Uterus (tissue), 4 donors: ENCODE measurements around the gene AIPL1. TPM values are rescaled to one million over a fixed set of nuclear protein-coding genes. Genes with fewer than 3 reads are reported as not detected.

Source experiments
- DNase-seq, 2 donors: peaks; one replicate each; pipeline ENCODE4 v3.0.0-alpha.2; 2019 to 2020
- H3K27ac ChIP-seq, 2 donors: fragments of 200-600 bp; sonication (generic); 1 replicate in 1 of 2; 2 replicates in 1 of 2; pipeline ENCODE4 v1.5.1; 2016 to 2018
- H3K27me3 ChIP-seq, 2 donors: fragments of 200-600 bp; sonication (generic); one replicate each; pipeline ENCODE4 v1.5.1; 2018 to 2019; ENCODE audit warnings: control low read depth in 1 of 2
- H3K36me3 ChIP-seq, 2 donors: fragments of 200-600 bp; sonication (generic); one replicate each; pipeline ENCODE4 v1.5.1; 2019; ENCODE audit warnings: control low read depth in 1 of 2
- H3K4me1 ChIP-seq, 2 donors: fragments of 200-600 bp; sonication (generic); one replicate each; pipeline ENCODE4 v1.5.1; 2018 to 2019; ENCODE audit warnings: control low read depth in 1 of 2
- H3K4me3 ChIP-seq, 2 donors: fragments of 200-600 bp; sonication (generic); 1 replicate in 1 of 2; 2 replicates in 1 of 2; pipeline ENCODE4 v1.5.1; 2018 to 2019; ENCODE audit warnings: mild to moderate bottlenecking in 1 of 2
- H3K9me3 ChIP-seq, 2 donors: fragments of 200-600 bp; sonication (generic); one replicate each; pipeline ENCODE4 v1.5.1; 2019; ENCODE audit warnings: control low read depth in 1 of 2
- POLR2A ChIP-seq, 2 donors: fragments of 450-650 bp; IDR thresholded peaks; one replicate each; pipeline ENCODE4 v1.6.1; 2016; ENCODE audit warnings: antibody characterized with exemption in 2 of 2, mild to moderate bottlenecking in 1 of 2, moderate library complexity in 1 of 2
- intact Hi-C: fragments of 100-400 bp; cut with DNase I; formaldehyde crosslinking; loops from one replicate; pipeline ENCODE4 v1.15.1; 2023; ENCODE audit warnings: low total_unique reads
- total RNA-seq, 4 donors: library from RNA; depleted of rRNA in 3 of 4; stranded (reverse); fragments of >200 nt in 3 of 4; gene quantifications; one replicate each; pipeline versions ENCODE4 v1.1.0 to v1.2.4, GENCODE V29; 2014 to 2023
- TF ChIP-seq, protein P1 (sequence below), 4 experiments: fragments of 200-600 bp in 2 of 4; fragments of 450-650 bp in 2 of 4; sonication (generic) in 2 of 4; IDR thresholded peaks; one replicate each; pipeline ENCODE4 v1.5.1; 2016 to 2019; ENCODE audit warnings: antibody characterized with exemption in 4 of 4, mild to moderate bottlenecking in 2 of 4, moderate library complexity in 1 of 4
- donor health status: DM: yes; HTN: yes; CAD: no.

AIPL1 gene
- total RNA-seq, 4 donors from 2014 or later, result not detected

DNA sequence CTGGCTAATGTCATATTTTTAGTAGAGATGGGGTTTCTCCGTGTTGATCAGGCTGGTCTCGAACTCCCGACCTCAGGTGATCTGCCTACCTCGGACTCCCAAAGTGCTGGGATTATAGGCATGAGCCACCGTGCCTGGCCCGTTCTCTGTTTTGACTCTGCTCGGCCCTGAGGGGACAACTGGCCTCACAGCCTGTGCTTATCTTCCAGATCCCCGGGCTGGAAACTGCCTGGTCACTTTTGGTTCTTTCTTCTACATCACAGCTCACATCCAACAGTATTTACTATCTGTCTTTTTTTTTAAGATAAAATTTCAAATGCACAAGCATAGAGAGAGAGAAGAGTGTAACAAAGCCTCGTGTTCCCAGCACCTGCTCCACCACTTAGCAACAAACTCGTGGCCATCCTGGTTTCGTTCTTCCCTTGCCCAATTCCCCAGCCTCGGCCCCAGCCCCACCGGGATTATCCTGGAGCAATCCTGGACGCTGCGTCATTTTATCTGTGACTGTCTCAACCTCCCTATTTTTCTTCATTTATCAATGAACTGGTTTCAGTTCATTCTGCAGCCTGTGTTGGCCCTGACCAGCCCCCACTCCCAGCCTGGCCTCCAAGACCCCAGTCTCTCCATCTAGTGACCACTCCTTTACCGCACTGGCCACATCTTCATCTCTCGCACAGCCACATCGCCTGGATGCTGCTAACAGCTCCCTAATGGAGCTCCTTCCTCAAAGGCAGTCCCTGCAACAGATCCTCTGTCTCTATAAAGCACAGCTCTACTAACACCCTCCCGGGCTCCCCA, 30.5 kb upstream of the AIPL1 start:
- H3K4me1 ChIP-seq, result no peaks in the 10 kb centered on the region
- no peak overlapping the region for H3K27ac ChIP-seq
- no peak for DNase-seq
- no peaks in the 10 kb centered on the region for H3K36me3 ChIP-seq
- TF ChIP-seq, protein P1, sequence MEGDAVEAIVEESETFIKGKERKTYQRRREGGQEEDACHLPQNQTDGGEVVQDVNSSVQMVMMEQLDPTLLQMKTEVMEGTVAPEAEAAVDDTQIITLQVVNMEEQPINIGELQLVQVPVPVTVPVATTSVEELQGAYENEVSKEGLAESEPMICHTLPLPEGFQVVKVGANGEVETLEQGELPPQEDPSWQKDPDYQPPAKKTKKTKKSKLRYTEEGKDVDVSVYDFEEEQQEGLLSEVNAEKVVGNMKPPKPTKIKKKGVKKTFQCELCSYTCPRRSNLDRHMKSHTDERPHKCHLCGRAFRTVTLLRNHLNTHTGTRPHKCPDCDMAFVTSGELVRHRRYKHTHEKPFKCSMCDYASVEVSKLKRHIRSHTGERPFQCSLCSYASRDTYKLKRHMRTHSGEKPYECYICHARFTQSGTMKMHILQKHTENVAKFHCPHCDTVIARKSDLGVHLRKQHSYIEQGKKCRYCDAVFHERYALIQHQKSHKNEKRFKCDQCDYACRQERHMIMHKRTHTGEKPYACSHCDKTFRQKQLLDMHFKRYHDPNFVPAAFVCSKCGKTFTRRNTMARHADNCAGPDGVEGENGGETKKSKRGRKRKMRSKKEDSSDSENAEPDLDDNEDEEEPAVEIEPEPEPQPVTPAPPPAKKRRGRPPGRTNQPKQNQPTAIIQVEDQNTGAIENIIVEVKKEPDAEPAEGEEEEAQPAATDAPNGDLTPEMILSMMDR (IDR thresholded peaks at IDR 0.05), result no peak
- TF ChIP-seq POLR2A (IDR thresholded peaks at IDR 0.05), result no peak
- intact Hi-C loops, result no loop called here
- no peaks in the 10 kb centered on the region for H3K27me3 ChIP-seq
- no peak overlapping the region for H3K4me3 ChIP-seq
- H3K9me3 ChIP-seq, result no peaks in the 10 kb centered on the region

DNA sequence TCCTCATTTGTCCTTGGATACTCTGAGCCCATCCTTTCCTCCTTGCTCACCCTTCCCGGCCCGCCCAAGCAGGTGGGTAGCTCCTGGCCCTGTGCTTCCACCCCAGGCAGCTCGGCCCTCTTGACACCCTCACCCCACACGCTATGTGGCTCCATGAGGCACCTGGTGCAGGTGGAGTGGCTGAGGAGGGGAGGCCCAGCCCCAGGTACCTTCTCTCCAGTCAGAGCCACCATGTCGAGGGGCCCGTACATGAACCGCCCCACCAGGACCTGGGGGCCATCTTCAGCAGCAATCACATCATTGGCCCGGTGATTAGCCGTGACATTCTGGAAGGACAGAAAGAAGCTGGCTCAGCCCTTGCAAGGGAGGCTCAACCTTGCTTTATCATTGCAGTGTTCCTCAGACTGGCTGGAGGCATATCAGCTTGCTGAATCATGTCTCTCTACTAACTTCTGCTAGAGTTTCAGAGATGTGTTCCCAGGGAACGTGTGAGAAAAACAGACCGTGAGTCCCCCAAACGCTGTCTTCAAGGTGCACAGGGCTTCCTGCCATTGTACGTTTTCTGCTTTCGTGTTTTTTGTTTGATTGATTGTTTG, 29.6 kb upstream of the AIPL1 start:
- intact Hi-C loops, result no loop called here
- TF ChIP-seq POLR2A (IDR thresholded peaks at IDR 0.05), result no peak
- TF ChIP-seq, protein P1 (IDR thresholded peaks at IDR 0.05), result no peak
- Histone ChIP-seq H3K4me1 (no peaks in the 10 kb centered on the region), H3K9me3 (no peaks in the 10 kb centered on the region), H3K27ac (no peak overlapping the region), H3K36me3 (no peaks in the 10 kb centered on the region), H3K4me3 (no peak overlapping the region), H3K27me3 (no peaks in the 10 kb centered on the region)
- no peak for DNase-seq

DNA sequence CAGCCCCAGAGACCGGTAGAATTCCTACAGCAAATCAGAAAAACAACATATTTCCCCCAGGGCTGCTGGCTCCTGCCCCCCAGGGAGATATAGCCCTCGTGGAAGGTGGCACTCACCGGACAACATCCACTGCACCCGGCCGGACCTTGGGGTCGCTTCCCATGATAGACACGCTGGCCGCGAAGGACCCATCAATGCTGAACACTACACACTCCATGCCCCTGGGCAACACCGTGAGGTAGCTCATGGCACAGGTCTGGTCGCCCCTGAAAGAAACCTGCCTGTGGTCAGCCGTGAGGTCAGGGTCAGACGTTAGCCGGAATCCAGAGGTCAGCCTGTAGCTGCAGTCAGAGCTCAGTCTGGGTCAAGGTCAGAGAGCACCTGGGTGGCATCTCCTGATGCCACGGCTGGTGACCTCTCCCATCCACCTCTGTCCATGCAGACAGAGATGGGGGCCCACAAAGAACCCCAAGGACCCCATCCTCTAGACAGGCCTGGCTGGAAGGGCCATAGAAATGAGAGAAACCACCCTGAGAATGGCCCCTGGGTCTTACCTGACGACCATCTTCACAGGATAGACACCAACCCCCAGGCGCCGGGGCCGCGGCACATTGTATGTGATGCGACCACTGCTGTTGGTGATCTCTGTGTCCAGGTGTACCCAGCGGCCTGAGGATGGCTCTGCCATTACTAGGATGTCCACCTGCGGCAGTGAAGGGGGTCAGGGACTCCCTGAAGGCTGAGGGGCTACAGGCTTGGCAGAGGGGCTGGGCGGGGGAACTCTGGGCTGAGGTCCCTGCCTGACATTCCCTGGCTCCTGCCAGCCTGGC, 28.9 kb upstream of the AIPL1 start:
- Histone ChIP-seq H3K4me3 (no peak overlapping the region), H3K4me1 (no peaks in the 10 kb centered on the region), H3K9me3 (no peaks in the 10 kb centered on the region), H3K27me3 (no peaks in the 10 kb centered on the region), H3K27ac (no peak overlapping the region), H3K36me3 (no peaks in the 10 kb centered on the region)
- no peak for DNase-seq
- intact Hi-C loops, result no loop called here
- no peak for TF ChIP-seq POLR2A (IDR thresholded peaks at IDR 0.05)

DNA sequence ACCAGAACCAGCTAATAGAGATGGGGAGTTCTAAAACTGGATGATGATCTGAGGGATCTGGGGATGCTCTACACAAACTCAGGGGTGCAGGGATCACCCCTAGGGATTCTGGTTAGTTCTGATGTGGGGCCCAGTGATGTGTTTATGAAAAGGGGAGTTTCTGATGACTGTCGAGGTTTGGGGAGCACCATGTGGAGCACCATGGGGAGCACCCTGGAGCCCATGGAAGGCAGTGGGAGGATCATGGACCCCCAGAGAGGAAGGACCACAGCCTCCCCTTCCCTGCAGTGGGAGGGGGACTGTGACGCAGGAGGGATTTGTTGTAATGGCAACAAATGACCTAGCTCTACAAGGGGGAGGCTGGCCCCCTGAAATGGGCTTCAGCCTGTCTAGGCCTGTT, 27.8 kb upstream of the AIPL1 start:
- Histone ChIP-seq H3K36me3 (no peaks in the 10 kb centered on the region), H3K27ac (no peak overlapping the region), H3K4me1 (no peaks in the 10 kb centered on the region), H3K4me3 (no peak overlapping the region), H3K9me3 (no peaks in the 10 kb centered on the region), H3K27me3 (no peaks in the 10 kb centered on the region)
- intact Hi-C loops, result no loop called here
- TF ChIP-seq POLR2A (IDR thresholded peaks at IDR 0.05), result no peak
- TF ChIP-seq, protein P1 (IDR thresholded peaks at IDR 0.05), result no peak
- DNase-seq, result no peak

DNA sequence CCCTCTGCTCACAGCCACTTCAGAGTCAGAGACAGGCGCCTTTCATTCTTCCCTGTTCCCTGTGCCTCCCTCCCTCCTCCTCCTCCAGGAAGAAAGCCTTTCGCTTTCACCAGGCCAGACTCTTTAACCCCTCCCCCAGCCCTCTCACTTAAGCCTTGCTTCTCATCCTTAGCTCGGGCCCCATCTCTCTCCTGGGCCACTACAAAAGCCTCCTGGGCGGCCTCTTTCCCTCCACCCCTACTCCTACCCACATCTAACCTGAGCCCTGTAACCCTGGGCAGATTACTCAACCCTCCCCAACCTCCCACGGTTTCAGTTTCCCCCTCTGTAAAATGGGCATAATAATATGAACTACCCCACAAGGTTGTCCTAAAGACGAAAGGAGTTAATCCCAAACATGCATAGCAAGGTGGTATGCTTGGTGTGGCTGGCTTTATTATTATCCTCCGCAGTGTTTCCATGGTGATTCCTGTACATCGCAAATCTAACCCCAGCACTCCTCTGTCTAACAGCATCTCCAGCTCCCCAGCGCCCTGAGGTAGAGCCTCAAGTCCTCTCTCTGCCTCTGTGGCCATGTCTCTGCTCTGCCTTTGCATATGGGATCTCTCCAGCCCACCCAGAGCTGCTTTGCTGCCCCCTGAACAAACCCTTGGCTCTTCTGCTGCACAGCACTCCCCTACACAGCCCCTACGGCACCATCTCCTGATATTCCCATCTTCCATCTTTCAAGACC, 27.0 kb upstream of the AIPL1 start:
- intact Hi-C loops, result no loop called here

More for the DNA sequence above, 27.0 kb upstream of the AIPL1 start:
- TF ChIP-seq, protein P1 (IDR thresholded peaks at IDR 0.05), result no peak
- TF ChIP-seq POLR2A (IDR thresholded peaks at IDR 0.05), result no peak
- no peaks in the 10 kb centered on the region for H3K27me3 ChIP-seq
- no peaks in the 10 kb centered on the region for H3K36me3 ChIP-seq
- no peak for DNase-seq
- no peaks in the 10 kb centered on the region for H3K4me1 ChIP-seq
- H3K27ac ChIP-seq, result no peak overlapping the region
- H3K4me3 ChIP-seq, result no peak overlapping the region
- H3K9me3 ChIP-seq, result no peaks in the 10 kb centered on the region
